T-helper 2 cell treated with Interferon-gamma antibody and Interleukin-4, amounts not matched to agents 5 μg/mL and 100 μg/mL, for 36 hours (primary cell): Measurements from ENCODE around the gene PLEKHA5.

ENCODE experiments used
- DNase-seq: peaks from one replicate; pipeline ENCODE4 v3.0.0; 2021; ENCODE audit warnings: low spot score
- H3K27ac Mint-ChIP-seq: one replicate; pipeline ENCODE4 v1.8.0; 2021; ENCODE audit warnings: mild to moderate bottlenecking, mixed read lengths
- H3K27me3 Mint-ChIP-seq: one replicate; pipeline ENCODE4 v1.8.0; 2021; ENCODE audit warnings: low read depth, mixed read lengths
- H3K36me3 Mint-ChIP-seq: one replicate; pipeline ENCODE4 v1.8.0; 2021; ENCODE audit warnings: low read depth, mixed read lengths
- H3K4me1 Mint-ChIP-seq: one replicate; pipeline ENCODE4 v1.8.0; 2021; ENCODE audit warnings: low read depth, mixed read lengths
- H3K4me3 Mint-ChIP-seq: one replicate; pipeline ENCODE4 v1.8.0; 2022; ENCODE audit warnings: mild to moderate bottlenecking, moderate library complexity, mixed read lengths
- H3K9me3 Mint-ChIP-seq: one replicate; pipeline ENCODE4 v1.8.0; 2021; ENCODE audit warnings: mixed read lengths

Gene PLEKHA5

GRCh38 chr12:19206493-19207077 lies 77.1 kb downstream of the PLEKHA5 start:
- Mint-ChIP-seq H3K4me3 (no peak overlapping the region), H3K27me3 (no peaks in the 10 kb centered on the region), H3K4me1 (no peaks in the 10 kb centered on the region), H3K27ac (no peak overlapping the region), H3K36me3 (no peaks in the 10 kb centered on the region), H3K9me3 (no peaks in the 10 kb centered on the region)
- no peak for DNase-seq

DNA sequence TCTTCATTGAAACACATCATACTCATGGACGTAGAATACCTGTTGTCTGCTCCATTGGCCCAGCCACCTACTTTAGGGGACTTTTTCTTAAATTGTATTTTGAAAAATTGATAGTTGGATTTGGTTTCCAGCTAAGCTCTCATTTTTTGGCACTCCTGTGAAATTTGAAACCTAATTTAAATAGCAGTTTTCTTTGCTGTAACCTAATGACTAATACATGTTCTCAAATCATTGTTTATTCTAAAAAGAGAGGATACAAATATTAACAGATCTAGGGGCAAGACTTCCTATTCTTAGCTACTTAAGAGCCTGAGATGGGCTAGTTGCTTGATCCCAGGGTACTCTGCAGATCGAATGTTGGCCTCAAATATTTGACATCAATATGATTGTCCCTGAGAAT lies 78.9 kb downstream of the PLEKHA5 start:
- no peak for DNase-seq
- H3K36me3 Mint-ChIP-seq: no peaks in the 10 kb centered on the region
- no peaks in the 10 kb centered on the region for H3K9me3 Mint-ChIP-seq
- no peak overlapping the region for H3K27ac Mint-ChIP-seq
- H3K4me1 Mint-ChIP-seq: no peaks in the 10 kb centered on the region
- no peaks in the 10 kb centered on the region for H3K27me3 Mint-ChIP-seq
- no peak overlapping the region for H3K4me3 Mint-ChIP-seq

DNA sequence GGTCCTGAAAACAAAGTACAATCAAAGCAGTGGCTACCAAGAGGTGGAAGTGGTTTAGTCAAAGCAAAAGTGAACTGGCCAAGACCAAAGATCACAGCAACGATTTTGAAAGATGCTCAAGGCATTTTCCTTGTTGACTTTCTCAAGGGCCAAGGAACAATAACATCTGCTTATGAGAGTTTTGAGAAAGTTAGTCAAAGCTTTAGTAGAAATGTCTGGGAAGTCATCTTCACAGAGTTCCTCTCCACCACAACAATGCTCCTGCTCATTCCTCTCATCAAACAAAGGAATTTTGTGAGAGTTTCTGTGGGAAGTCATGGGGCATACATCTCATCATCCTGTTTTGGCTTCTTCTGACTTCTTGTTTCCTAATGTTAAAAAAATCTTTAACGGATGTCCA lies 80.1 kb downstream of the PLEKHA5 start:
- H3K36me3 Mint-ChIP-seq: no peaks in the 10 kb centered on the region

DNA sequence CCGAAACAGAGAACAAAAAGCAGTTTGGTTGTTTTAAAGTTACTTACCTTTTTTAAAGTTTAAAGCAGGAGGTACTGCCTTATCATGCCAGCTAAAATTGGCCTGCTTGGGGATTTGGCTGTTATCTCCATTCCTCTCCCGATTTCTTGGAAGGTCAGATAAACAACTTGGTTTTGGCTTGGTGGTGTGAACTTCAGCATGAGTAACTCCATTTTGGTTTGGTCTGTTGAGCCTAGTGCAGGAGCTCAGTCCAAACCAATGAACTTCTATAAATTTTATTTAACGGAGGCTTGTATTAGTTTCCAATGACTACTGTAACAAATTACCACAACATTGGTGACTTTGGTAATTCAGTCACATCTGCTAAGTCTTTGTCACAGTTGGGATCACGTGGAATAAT lies 82.3 kb downstream of the PLEKHA5 start:
- H3K27me3 Mint-ChIP-seq: no peaks in the 10 kb centered on the region
- no peaks in the 10 kb centered on the region for H3K4me1 Mint-ChIP-seq
- H3K27ac Mint-ChIP-seq: no peak overlapping the region
- DNase-seq: no peak
- no peaks in the 10 kb centered on the region for H3K36me3 Mint-ChIP-seq
- no peaks in the 10 kb centered on the region for H3K9me3 Mint-ChIP-seq
- no peak overlapping the region for H3K4me3 Mint-ChIP-seq

More for the DNA sequence above, 80.1 kb downstream of the PLEKHA5 start:
- H3K9me3 Mint-ChIP-seq: no peaks in the 10 kb centered on the region
- H3K4me1 Mint-ChIP-seq: no peaks in the 10 kb centered on the region
- no peak for DNase-seq
- no peak overlapping the region for H3K4me3 Mint-ChIP-seq
- no peak overlapping the region for H3K27ac Mint-ChIP-seq
- H3K27me3 Mint-ChIP-seq: no peaks in the 10 kb centered on the region

GRCh38 chr12:19212245-19212644 lies 82.7 kb downstream of the PLEKHA5 start:
- Mint-ChIP-seq H3K36me3 (no peaks in the 10 kb centered on the region), H3K4me1 (no peaks in the 10 kb centered on the region), H3K9me3 (no peaks in the 10 kb centered on the region), H3K4me3 (no peak overlapping the region), H3K27me3 (no peaks in the 10 kb centered on the region), H3K27ac (no peak overlapping the region)
- no peak for DNase-seq

DNA sequence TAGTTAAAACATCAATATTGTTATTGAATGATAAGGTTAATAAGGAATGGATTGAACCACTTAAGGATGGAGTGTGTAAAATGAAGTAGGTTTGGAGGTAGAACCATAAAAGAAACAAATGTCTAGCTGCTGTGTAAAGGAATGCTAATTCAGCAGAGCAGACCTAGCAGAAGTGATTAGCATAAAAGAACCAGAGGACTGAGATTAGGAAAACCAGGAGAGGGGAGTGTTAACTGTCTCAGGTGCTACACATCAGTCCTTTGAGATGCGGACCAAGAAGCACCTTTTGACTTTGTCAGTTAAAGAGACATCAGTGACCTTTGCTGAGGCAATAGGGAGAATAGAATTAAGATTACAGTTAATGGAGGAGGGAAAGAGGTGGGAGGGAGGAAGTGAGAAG lies 84.5 kb downstream of the PLEKHA5 start:
- Mint-ChIP-seq H3K27ac (no peak overlapping the region), H3K36me3 (no peaks in the 10 kb centered on the region), H3K4me1 (no peaks in the 10 kb centered on the region), H3K27me3 (no peaks in the 10 kb centered on the region), H3K9me3 (no peaks in the 10 kb centered on the region), H3K4me3 (no peak overlapping the region)
- DNase-seq: no peak

DNA sequence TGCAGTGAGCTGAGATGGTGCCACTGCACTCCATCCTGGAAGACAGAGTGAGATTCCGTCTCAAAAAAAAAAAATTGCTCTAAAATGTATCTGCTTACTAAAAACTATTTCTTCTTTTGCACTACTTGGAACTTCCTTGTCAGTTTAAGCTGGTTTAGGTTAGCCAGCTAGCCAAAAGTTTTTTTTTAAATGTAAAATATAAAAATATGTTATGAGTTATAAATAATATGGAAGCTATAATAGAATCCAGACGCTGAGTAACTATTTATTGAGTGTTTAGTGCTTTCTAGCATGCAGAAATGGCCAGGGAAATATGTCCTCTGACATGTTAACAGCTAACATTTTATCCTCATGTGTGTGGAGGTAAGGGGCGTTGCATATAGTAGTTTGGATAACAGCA lies 85.6 kb downstream of the PLEKHA5 start:
- Mint-ChIP-seq H3K27me3 (no peaks in the 10 kb centered on the region), H3K36me3 (no peaks in the 10 kb centered on the region), H3K27ac (no peak overlapping the region), H3K9me3 (no peaks in the 10 kb centered on the region), H3K4me3 (no peak overlapping the region), H3K4me1 (no peaks in the 10 kb centered on the region)
- no peak for DNase-seq

- DNase-seq: no peak
- Mint-ChIP-seq H3K4me3 (no peak overlapping the region), H3K36me3 (no peaks in the 10 kb centered on the region), H3K4me1 (no peaks in the 10 kb centered on the region), H3K27ac (no peak overlapping the region), H3K27me3 (no peaks in the 10 kb centered on the region), H3K9me3 (no peaks in the 10 kb centered on the region)
Observed at GRCh38 chr12:19217446-19217845, 87.9 kb downstream of the PLEKHA5 start.

- no peaks in the 10 kb centered on the region for H3K36me3 Mint-ChIP-seq
- no peak for DNase-seq
- no peak overlapping the region for H3K4me3 Mint-ChIP-seq
- no peaks in the 10 kb centered on the region for H3K9me3 Mint-ChIP-seq
- no peaks in the 10 kb centered on the region for H3K27me3 Mint-ChIP-seq
- no peaks in the 10 kb centered on the region for H3K4me1 Mint-ChIP-seq
- no peak overlapping the region for H3K27ac Mint-ChIP-seq
Observed at GRCh38 chr12:19220205-19220604, 90.7 kb downstream of the PLEKHA5 start.

GRCh38 chr12:19220852-19221466 lies 91.4 kb downstream of the PLEKHA5 start:
- Mint-ChIP-seq H3K27ac (no peak overlapping the region), H3K4me3 (no peak overlapping the region)

DNA sequence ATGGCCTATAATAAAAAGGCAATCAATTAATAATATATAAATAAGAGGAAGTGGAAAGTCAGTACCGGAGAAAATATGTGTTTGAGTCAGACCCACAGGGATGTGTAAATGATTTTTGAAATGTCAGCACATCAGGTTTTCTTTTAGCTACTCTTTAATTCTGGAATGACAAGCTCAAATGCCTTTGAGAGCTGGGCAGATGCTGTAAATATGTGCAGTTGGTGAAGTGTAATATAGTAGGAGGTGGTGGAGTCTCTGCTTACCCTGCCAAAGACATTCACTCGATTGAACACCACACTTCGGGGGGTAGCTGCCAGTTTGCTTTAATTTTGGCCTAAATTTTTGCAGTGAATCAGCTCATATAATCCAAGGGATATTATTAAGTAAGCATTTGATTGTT lies 93.0 kb downstream of the PLEKHA5 start:
- H3K27ac Mint-ChIP-seq: no peak overlapping the region
- no peaks in the 10 kb centered on the region for H3K4me1 Mint-ChIP-seq
- H3K4me3 Mint-ChIP-seq: no peak overlapping the region
- H3K36me3 Mint-ChIP-seq: no peaks in the 10 kb centered on the region
- DNase-seq: no peak
- no peaks in the 10 kb centered on the region for H3K27me3 Mint-ChIP-seq
- H3K9me3 Mint-ChIP-seq: no peaks in the 10 kb centered on the region

More at GRCh38 chr12:19220852-19221466, 91.4 kb downstream of the PLEKHA5 start:
- no peaks in the 10 kb centered on the region for H3K9me3 Mint-ChIP-seq
- no peak for DNase-seq
- no peaks in the 10 kb centered on the region for H3K36me3 Mint-ChIP-seq
- H3K4me1 Mint-ChIP-seq: no peaks in the 10 kb centered on the region
- no peaks in the 10 kb centered on the region for H3K27me3 Mint-ChIP-seq

GRCh38 chr12:19223018-19223417 lies 93.5 kb downstream of the PLEKHA5 start:
- Mint-ChIP-seq H3K36me3 (no peaks in the 10 kb centered on the region), H3K27ac (no peak overlapping the region), H3K4me1 (no peaks in the 10 kb centered on the region), H3K4me3 (no peak overlapping the region), H3K9me3 (no peaks in the 10 kb centered on the region), H3K27me3 (no peaks in the 10 kb centered on the region)
- no peak for DNase-seq

- no peak overlapping the region for H3K4me3 Mint-ChIP-seq
- no peaks in the 10 kb centered on the region for H3K9me3 Mint-ChIP-seq
- no peak overlapping the region for H3K27ac Mint-ChIP-seq
- H3K4me1 Mint-ChIP-seq: no peaks in the 10 kb centered on the region
- H3K27me3 Mint-ChIP-seq: no peaks in the 10 kb centered on the region
- no peak for DNase-seq
- H3K36me3 Mint-ChIP-seq: no peaks in the 10 kb centered on the region
Observed at GRCh38 chr12:19223695-19224094, 94.2 kb downstream of the PLEKHA5 start.

DNA sequence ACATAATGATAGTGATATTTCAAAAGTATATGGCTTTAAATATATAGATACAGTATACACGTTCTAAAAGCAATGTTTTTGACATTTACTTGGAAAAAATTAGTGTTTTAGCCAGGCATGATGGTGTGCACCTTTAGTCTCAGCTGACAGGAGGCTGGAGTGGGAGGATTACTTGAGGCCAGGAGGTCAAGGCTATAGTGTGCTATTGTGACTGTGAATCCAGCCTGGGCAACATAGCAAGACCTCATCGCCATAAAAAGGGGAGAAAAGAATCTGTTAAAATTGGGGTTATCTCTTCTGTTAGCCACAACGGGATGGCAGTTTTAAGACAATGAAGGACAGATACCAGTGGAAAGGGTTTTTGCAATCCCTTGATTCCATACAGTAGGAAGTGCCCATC lies 95.2 kb downstream of the PLEKHA5 start:
- H3K4me1 Mint-ChIP-seq: no peaks in the 10 kb centered on the region
- no peaks in the 10 kb centered on the region for H3K9me3 Mint-ChIP-seq
- no peak overlapping the region for H3K27ac Mint-ChIP-seq

More for the DNA sequence above, 95.2 kb downstream of the PLEKHA5 start:
- Mint-ChIP-seq H3K36me3 (no peaks in the 10 kb centered on the region), H3K4me3 (no peak overlapping the region), H3K27me3 (no peaks in the 10 kb centered on the region)
- no peak for DNase-seq
